ENCODE data around the gene CARS2. TPM values are rescaled to one million over a fixed set of nuclear protein-coding genes. Genes with fewer than 3 reads are reported as not detected.

Gene CARS2
- total and polyA plus RNA-seq, 2 experiments from 2014 or later, result 75.7 to 96.7 TPM

GRCh38 chr13:110646442-110647364 is 59.2 kb downstream of the CARS2 start:
- DNase-seq, result no peak
- H3K9ac ChIP-seq, result no peak overlapping the region
- H2AFZ ChIP-seq, result no peak overlapping the region
- no peaks in the 10 kb centered on the region for H3K4me1 ChIP-seq (ENCODE audit: insufficient read depth)
- no peaks in the 10 kb centered on the region for H4K20me1 ChIP-seq (ENCODE audit: insufficient read depth)
- H3K79me2 ChIP-seq (ENCODE audit: insufficient read depth), result no peaks in the 10 kb centered on the region
- no peaks in the 10 kb centered on the region for H3K9me3 ChIP-seq (ENCODE audit: low read depth)
- TF ChIP-seq EZH2 (IDR thresholded peaks at IDR 0.05; ENCODE audit: insufficient read depth, poor library complexity, severe bottlenecking) (no peak), EZH2phosphoT487 (IDR thresholded peaks at IDR 0.05; ENCODE audit: insufficient read depth, low read depth) (no peak)
- H3K9me2 ChIP-seq (ENCODE audit: insufficient read depth), result no peaks in the 10 kb centered on the region
- H3K36me3 ChIP-seq (ENCODE audit: low read depth), result 0 out of 2 replicates have a peak, but pooled peaks cover 8% of the 10 kb centered on the region
- H3K4me3 ChIP-seq, result no peak overlapping the region
- in situ Hi-C loops (cut with MboI), result no loop called here
- WGBS, 2 experiments (ENCODE audit: low coverage in 1 of 2, low lambda C conversion rate in 2 of 2, missing lambda C conversion rate in 2 of 2), result 84 to 87% methylated on average over 27 to 29 of the region's 29 CpGs
- no peaks in the 10 kb centered on the region for H3F3A ChIP-seq (ENCODE audit: insufficient read depth)
- no peak overlapping the region for H3K27ac ChIP-seq
- H3K4me2 ChIP-seq (ENCODE audit: unreplicated experiment), result no peak overlapping the region
- H3K27me3 ChIP-seq (replicated peaks; ENCODE audit: insufficient read depth), result no peaks in the 10 kb centered on the region

DNA sequence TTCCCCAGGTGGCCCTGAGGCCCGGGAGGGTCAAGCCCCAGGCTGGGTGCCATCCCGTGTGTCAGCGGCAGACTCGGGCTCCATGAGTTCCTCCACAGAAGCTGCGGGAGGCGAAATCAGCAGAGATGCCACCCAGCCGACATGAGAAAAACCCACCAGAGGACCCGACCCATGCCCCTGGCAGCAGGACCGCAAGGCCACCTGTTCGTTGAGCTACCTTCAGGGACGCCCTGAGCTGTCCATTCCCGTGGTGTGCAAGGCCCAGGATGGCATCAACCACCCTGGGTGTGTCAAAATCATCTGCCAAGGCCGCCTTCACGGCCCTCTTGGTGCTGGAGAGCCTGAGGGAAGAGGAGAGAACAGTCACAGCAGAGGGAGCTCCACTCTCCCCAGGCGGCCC is 60.2 kb downstream of the CARS2 start:
- peaks cover 14% of the 10 kb centered on the region; the same call in 1 of the 2 replicates for H3K36me3 ChIP-seq (ENCODE audit: low read depth)
- WGBS, 2 experiments (ENCODE audit: low coverage in 1 of 2, low lambda C conversion rate in 2 of 2, missing lambda C conversion rate in 2 of 2), result 80 to 81% methylated on average over 15 of the region's 15 CpGs

DNA sequence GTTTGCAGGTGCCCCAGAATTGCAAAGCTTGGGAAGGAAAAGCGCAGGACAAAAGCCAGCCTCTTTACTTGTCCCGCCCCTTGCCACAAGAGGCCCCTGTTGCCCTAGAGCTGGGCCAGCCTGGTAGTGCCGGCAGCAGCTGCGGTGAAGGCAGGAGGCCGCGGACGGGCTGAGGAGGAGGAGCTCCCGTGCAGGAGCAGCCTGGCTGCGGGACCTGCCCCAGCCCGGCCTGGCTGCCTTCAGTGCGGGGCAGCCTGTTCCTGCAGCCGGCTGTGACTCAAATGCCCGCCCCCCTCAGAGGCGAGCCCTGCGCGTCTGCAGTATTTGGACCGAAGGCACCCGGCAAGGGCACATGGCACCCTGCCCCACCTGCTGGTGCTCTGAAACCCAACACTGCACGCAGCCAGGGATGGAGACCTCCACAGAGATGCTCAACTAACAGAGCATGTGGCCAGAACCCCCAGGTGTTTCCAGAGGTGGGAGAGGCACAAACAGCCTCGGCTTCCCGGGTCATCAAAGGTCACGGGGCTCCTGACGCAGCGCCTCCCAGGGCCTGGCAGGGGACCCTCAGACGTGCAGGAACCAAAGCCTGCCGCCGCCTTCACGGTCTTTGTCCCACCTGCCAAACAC is 60.9 kb downstream of the CARS2 start:
- H4K20me1 ChIP-seq (ENCODE audit: insufficient read depth), result no peaks in the 10 kb centered on the region
- no peaks in the 10 kb centered on the region for H3K79me2 ChIP-seq (ENCODE audit: insufficient read depth)
- no peak overlapping the region for H3K27ac ChIP-seq
- no peak overlapping the region for H3K4me3 ChIP-seq
- DNase-seq, result peak; percentile 73
- H3K9ac ChIP-seq, result no peak overlapping the region
- H3K27me3 ChIP-seq (replicated peaks; ENCODE audit: insufficient read depth), result no peaks in the 10 kb centered on the region
- 39 to 47% methylated on average over 26 to 28 of the region's 28 CpGs for WGBS, 2 experiments (ENCODE audit: low coverage in 1 of 2, low lambda C conversion rate in 2 of 2, missing lambda C conversion rate in 2 of 2)
- in situ Hi-C loops (cut with MboI), result no loop called here
- no peak overlapping the region for H2AFZ ChIP-seq
- no peaks in the 10 kb centered on the region for H3K4me1 ChIP-seq (ENCODE audit: insufficient read depth)
- H3K4me2 ChIP-seq (ENCODE audit: unreplicated experiment), result no peak overlapping the region
- no peaks in the 10 kb centered on the region for H3K9me2 ChIP-seq (ENCODE audit: insufficient read depth)
- TF ChIP-seq EZH2 (IDR thresholded peaks at IDR 0.05; ENCODE audit: insufficient read depth, poor library complexity, severe bottlenecking) (no peak), EZH2phosphoT487 (IDR thresholded peaks at IDR 0.05; ENCODE audit: insufficient read depth, low read depth) (no peak)
- H3K9me3 ChIP-seq (ENCODE audit: low read depth), result no peaks in the 10 kb centered on the region
- peaks cover 16% of the 10 kb centered on the region; the same call in 1 of the 2 replicates for H3K36me3 ChIP-seq (ENCODE audit: low read depth)
- peaks cover 2% of the 10 kb centered on the region for H3F3A ChIP-seq (ENCODE audit: insufficient read depth)

More for the DNA sequence above, 60.2 kb downstream of the CARS2 start:
- no peaks in the 10 kb centered on the region for H3K79me2 ChIP-seq (ENCODE audit: insufficient read depth)
- no peak overlapping the region for H3K27ac ChIP-seq
- H3K9ac ChIP-seq, result no peak overlapping the region
- no peaks in the 10 kb centered on the region for H4K20me1 ChIP-seq (ENCODE audit: insufficient read depth)
- no peaks in the 10 kb centered on the region for H3K27me3 ChIP-seq (replicated peaks; ENCODE audit: insufficient read depth)
- H3K9me3 ChIP-seq (ENCODE audit: low read depth), result no peaks in the 10 kb centered on the region
- H3K4me1 ChIP-seq (ENCODE audit: insufficient read depth), result no peaks in the 10 kb centered on the region
- no peak for TF ChIP-seq EZH2 (IDR thresholded peaks at IDR 0.05; ENCODE audit: insufficient read depth, poor library complexity, severe bottlenecking)
- TF ChIP-seq EZH2phosphoT487 (IDR thresholded peaks at IDR 0.05; ENCODE audit: insufficient read depth, low read depth), result no peak
- H3K4me2 ChIP-seq (ENCODE audit: unreplicated experiment), result no peak overlapping the region
- no peak overlapping the region for H3K4me3 ChIP-seq
- DNase-seq, result no peak
- in situ Hi-C loops (cut with MboI), result no loop called here
- no peaks in the 10 kb centered on the region for H3F3A ChIP-seq (ENCODE audit: insufficient read depth)
- no peaks in the 10 kb centered on the region for H3K9me2 ChIP-seq (ENCODE audit: insufficient read depth)
- H2AFZ ChIP-seq, result no peak overlapping the region

GRCh38 chr13:110643768-110644421 is 62.0 kb downstream of the CARS2 start:
- no peaks in the 10 kb centered on the region for H3K4me1 ChIP-seq (ENCODE audit: insufficient read depth)
- H3K9ac ChIP-seq, result no peak overlapping the region
- H4K20me1 ChIP-seq (ENCODE audit: insufficient read depth), result no peaks in the 10 kb centered on the region
- no peak overlapping the region for H3K27ac ChIP-seq
- DNase-seq, result no peak
- TF ChIP-seq EZH2 (IDR thresholded peaks at IDR 0.05; ENCODE audit: insufficient read depth, poor library complexity, severe bottlenecking), result no peak
- WGBS, 2 experiments (ENCODE audit: low coverage in 1 of 2, low lambda C conversion rate in 2 of 2, missing lambda C conversion rate in 2 of 2), result 70 to 75% methylated on average over 13 of the region's 13 CpGs
- H3K36me3 ChIP-seq (ENCODE audit: low read depth), result peaks cover 27% of the 10 kb centered on the region; the same call in 1 of the 2 replicates
- H2AFZ ChIP-seq, result no peak overlapping the region
- H3K4me2 ChIP-seq (ENCODE audit: unreplicated experiment), result no peak overlapping the region
- no peaks in the 10 kb centered on the region for H3K9me2 ChIP-seq (ENCODE audit: insufficient read depth)
- in situ Hi-C loops (cut with MboI), result no loop called here
- H3K9me3 ChIP-seq (ENCODE audit: low read depth), result no peaks in the 10 kb centered on the region
- no peak overlapping the region for H3K4me3 ChIP-seq
- no peaks in the 10 kb centered on the region for H3K79me2 ChIP-seq (ENCODE audit: insufficient read depth)
- H3F3A ChIP-seq (ENCODE audit: insufficient read depth), result peaks cover 9% of the 10 kb centered on the region
- no peaks in the 10 kb centered on the region for H3K27me3 ChIP-seq (replicated peaks; ENCODE audit: insufficient read depth)
